ENCODE results near the gene FAM72B. TPM values are rescaled to one million over a fixed set of nuclear protein-coding genes. Genes with fewer than 3 reads are reported as not detected.
A peak's percentile ranks its signal among the peaks of the same experiment; 100 is the strongest.
"Not testable (repeated sequence)": the region's sequence is repeated elsewhere in the genome, so short reads cannot be mapped to it uniquely, and the experiment has no call there.

FAM72B gene
- polyA plus RNA-seq (2013, experiment 1 of 2; ENCODE audit: insufficient read length), result 4.1 TPM
- polyA plus RNA-seq (2013, experiment 2 of 2; ENCODE audit: insufficient read length), result 5.6 TPM

GRCh38 chr1:121184290-121185127 is at the start of gene FAM72B, which contains the start of gene SRGAP2C:
TSS of gene FAM72B (minus strand) at chr1:121184340. CDS start at chr1:121183489, 851 bp downstream.
TSS of gene SRGAP2C (plus strand) at chr1:121184975. CDS start at chr1:121187447, 2,472 bp downstream.
- peak; percentile 100 for DNase-seq

GRCh38 chr1:121232445-121233125 is 48.4 kb upstream of the FAM72B start:
- DNase-seq, result peak; percentile 1

- DNase-seq, result not testable (repeated sequence)
Measured at GRCh38 chr1:121230636-121231035, 46.5 kb upstream of the FAM72B start.

- not testable (repeated sequence) for DNase-seq
Measured at GRCh38 chr1:121227544-121228330, 43.6 kb upstream of the FAM72B start.

- not testable (repeated sequence) for DNase-seq
Measured at GRCh38 chr1:121226925-121227324, 42.8 kb upstream of the FAM72B start.

GRCh38 chr1:121226295-121226904 is 42.3 kb upstream of the FAM72B start:
- DNase-seq, result not testable (repeated sequence)

GRCh38 chr1:121224714-121225113 is 40.6 kb upstream of the FAM72B start:
- not testable (repeated sequence) for DNase-seq

GRCh38 chr1:121221770-121222169 is 37.6 kb upstream of the FAM72B start:
- not testable (repeated sequence) for DNase-seq

- not testable (repeated sequence) for DNase-seq
Measured at GRCh38 chr1:121216676-121217075, 32.5 kb upstream of the FAM72B start.

- not testable (repeated sequence) for DNase-seq
Measured at GRCh38 chr1:121215699-121216417, 31.7 kb upstream of the FAM72B start.

GRCh38 chr1:121214544-121215156 is 30.5 kb upstream of the FAM72B start:
- not testable (repeated sequence) for DNase-seq

- not testable (repeated sequence) for DNase-seq
Measured at GRCh38 chr1:121213491-121213890, 29.4 kb upstream of the FAM72B start.

- DNase-seq, result not testable (repeated sequence)
Measured at GRCh38 chr1:121210778-121211177, 26.6 kb upstream of the FAM72B start.

- not testable (repeated sequence) for DNase-seq
Measured at GRCh38 chr1:121208375-121208774, 24.2 kb upstream of the FAM72B start.

GRCh38 chr1:121207328-121207727 is 23.2 kb upstream of the FAM72B start:
- DNase-seq, result not testable (repeated sequence)

GRCh38 chr1:121205786-121206711 is 21.9 kb upstream of the FAM72B start:
- peak; percentile 0 for DNase-seq

GRCh38 chr1:121202986-121203385 is 18.8 kb upstream of the FAM72B start:
- DNase-seq, result not testable (repeated sequence)

GRCh38 chr1:121200985-121201981 is 17.1 kb upstream of the FAM72B start:
- peak; percentile 0 for DNase-seq

All from fibroblast of skin of abdomen (primary cell).